IPS-NIHi7 (cell line): ENCODE measurements around the gene CYP4B1.
"Not testable (repeated sequence)": the region's sequence is repeated elsewhere in the genome, so short reads cannot be mapped to it uniquely, and the experiment has no call there.

Experiments
- DNase-seq: peaks from one replicate; pipeline ENCODE4 v3.0.0; 2012; ENCODE audit warnings: mixed read lengths; ENCODE audit errors: extremely low spot score

Gene CYP4B1

GRCh38 chr1:46798810-46799209 lies at the start of gene CYP4B1:
Gene CYP4B1 (plus strand): TSS chr1:46799046. CDS start chr1:46799082, 36 bp downstream.
- DNase-seq: no peak

GRCh38 chr1:46749404-46749803 lies 49.4 kb upstream of the CYP4B1 start:
- no peak for DNase-seq

- no peak for DNase-seq
These were observed 48.9 kb upstream of the CYP4B1 start for GRCh38 chr1:46749921-46750404.

GRCh38 chr1:46753985-46754384 lies 44.9 kb upstream of the CYP4B1 start:
- DNase-seq: no peak

GRCh38 chr1:46754707-46755106 lies 44.1 kb upstream of the CYP4B1 start:
- DNase-seq: not testable (repeated sequence)

GRCh38 chr1:46755121-46755520 lies 43.7 kb upstream of the CYP4B1 start:
- no peak for DNase-seq

GRCh38 chr1:46757247-46757955 lies 41.4 kb upstream of the CYP4B1 start:
- peak; percentile 18 for DNase-seq

- DNase-seq: no peak
These were observed 40.8 kb upstream of the CYP4B1 start for GRCh38 chr1:46757956-46758528.

- no peak for DNase-seq
These were observed 38.2 kb upstream of the CYP4B1 start for GRCh38 chr1:46760558-46761166.

- no peak for DNase-seq
These were observed 37.1 kb upstream of the CYP4B1 start for GRCh38 chr1:46761740-46762139.

- no peak for DNase-seq
These were observed 34.4 kb upstream of the CYP4B1 start for GRCh38 chr1:46764402-46764801.

- DNase-seq: peak; percentile 8
These were observed 31.1 kb upstream of the CYP4B1 start for GRCh38 chr1:46767649-46768282.

- peak; percentile 4 for DNase-seq
These were observed 30.4 kb upstream of the CYP4B1 start for GRCh38 chr1:46768445-46768844.

- DNase-seq: peak; percentile 2
These were observed 29.7 kb upstream of the CYP4B1 start for GRCh38 chr1:46769028-46769740.

GRCh38 chr1:46770541-46770940 lies 28.3 kb upstream of the CYP4B1 start:
- DNase-seq: peak; percentile 2

GRCh38 chr1:46772571-46772970 lies 26.3 kb upstream of the CYP4B1 start:
- DNase-seq: no peak

GRCh38 chr1:46774297-46774696 lies 24.5 kb upstream of the CYP4B1 start:
- no peak for DNase-seq

- DNase-seq: not testable (repeated sequence)
These were observed 20.4 kb upstream of the CYP4B1 start for GRCh38 chr1:46778456-46778855.

- no peak for DNase-seq
These were observed 14.2 kb upstream of the CYP4B1 start for GRCh38 chr1:46784666-46785065.

GRCh38 chr1:46788634-46789033 lies 10.2 kb upstream of the CYP4B1 start:
- DNase-seq: not testable (repeated sequence)

GRCh38 chr1:46790446-46791101 lies 8.3 kb upstream of the CYP4B1 start:
- DNase-seq: peak; percentile 4
